ENCODE results near the gene SLC6A5.

Gene SLC6A5

DNA sequence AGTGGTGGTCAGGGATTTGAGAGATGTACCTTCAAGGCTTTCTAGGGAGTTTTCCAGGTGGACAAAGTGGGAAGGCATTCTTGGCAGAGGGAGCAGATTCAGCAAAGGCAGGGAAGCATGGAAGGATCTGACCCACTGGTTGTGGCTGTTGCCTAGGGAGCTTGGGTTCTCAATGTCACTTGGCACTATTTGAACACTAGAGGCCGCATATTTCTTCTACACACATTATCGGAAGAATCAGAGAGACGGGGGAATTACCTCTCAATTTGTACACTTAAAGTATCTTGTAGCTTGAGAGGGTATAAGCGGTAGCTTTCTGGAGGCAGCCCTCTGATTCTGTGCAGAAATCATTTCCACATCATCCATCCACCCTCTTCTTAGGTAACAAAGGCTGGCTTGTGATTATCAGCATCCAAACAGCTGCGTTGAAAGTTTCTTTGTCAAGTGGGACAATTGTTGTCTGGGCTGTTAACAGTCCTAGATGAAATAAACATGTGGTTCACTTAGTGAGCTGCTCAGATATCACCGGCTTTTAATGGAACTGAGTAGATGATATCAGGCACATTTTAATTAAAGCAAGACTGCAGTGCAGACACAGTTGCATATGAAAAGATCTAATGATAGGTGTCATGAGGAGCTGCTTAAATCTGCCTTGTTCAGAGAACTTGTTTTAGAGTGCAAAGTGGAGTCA, 72.6 kb downstream of the SLC6A5 start:
- no peak for DNase-seq

- no peak for DNase-seq
These were observed 73.2 kb downstream of the SLC6A5 start for GRCh38 chr11:20672575-20672974.

DNA sequence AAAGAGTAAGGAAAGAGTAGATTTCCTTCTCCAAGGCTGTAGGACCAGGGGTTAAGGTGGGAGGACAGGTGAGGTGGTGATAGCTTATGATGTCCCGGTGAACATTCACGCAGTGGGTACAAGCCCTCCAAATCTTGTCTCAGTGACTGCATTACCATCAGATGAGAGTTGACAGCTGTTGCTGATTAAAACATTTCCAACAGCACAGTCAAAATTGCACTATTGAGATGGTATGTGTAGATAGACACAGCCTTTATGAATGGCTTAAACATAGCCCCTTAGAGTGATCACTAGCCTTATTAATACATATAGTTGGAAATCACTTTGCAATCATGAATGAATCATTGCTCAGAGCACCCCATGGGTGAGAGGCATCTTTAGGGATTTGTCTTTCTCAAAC, 77.2 kb downstream of the SLC6A5 start:
- no peak for DNase-seq

GRCh38 chr11:20688761-20689160, 89.4 kb downstream of the SLC6A5 start:
- DNase-seq: no peak

GRCh38 chr11:20707876-20708275, 108.5 kb downstream of the SLC6A5 start:
- DNase-seq: no peak

Measured in fibroblast of skin of right quadriceps (primary cell).